Effector memory CD4-positive, alpha-beta T cell (primary cell): ENCODE results near the gene SH3PXD2B.

ENCODE experiments used
- DNase-seq, 3 donors: peaks; one replicate each; pipeline ENCODE4 v3.0.0-alpha.2; 2020
- H3K27ac ChIP-seq: 2 replicates; pipeline ENCODE4 v1.7.0; 2013; ENCODE audit warnings: mild to moderate bottlenecking, low read length, moderate library complexity; ENCODE audit not compliant: insufficient read depth, poor library complexity, severe bottlenecking
- H3K27me3 ChIP-seq: replicated peaks from 2 replicates; pipeline ENCODE4 v1.7.0; 2013; ENCODE audit warnings: mild to moderate bottlenecking, low read length; ENCODE audit not compliant: insufficient read depth, control insufficient read depth, poor library complexity, severe bottlenecking
- H3K36me3 ChIP-seq: 2 replicates; pipeline ENCODE4 v1.7.0; 2013; ENCODE audit warnings: mild to moderate bottlenecking, low read length, moderate library complexity; ENCODE audit not compliant: control insufficient read depth, insufficient read depth
- H3K4me1 ChIP-seq: 2 replicates; pipeline ENCODE4 v1.7.0; 2013; ENCODE audit warnings: low read length, mild to moderate bottlenecking; ENCODE audit not compliant: control insufficient read depth, insufficient read depth, poor library complexity, severe bottlenecking
- H3K4me3 ChIP-seq: 2 replicates; pipeline ENCODE4 v1.7.0; 2013; ENCODE audit warnings: low read length, low read depth, mild to moderate bottlenecking; ENCODE audit not compliant: insufficient read depth, poor library complexity, severe bottlenecking
- H3K9me3 ChIP-seq: 2 replicates; pipeline ENCODE4 v1.7.0; 2013; ENCODE audit warnings: mild to moderate bottlenecking, low read length, moderate library complexity; ENCODE audit not compliant: control insufficient read depth

The SH3PXD2B gene

GRCh38 chr5:172437445-172438318, 16.6 kb downstream of the SH3PXD2B start:
- no peak for DNase-seq
- Histone ChIP-seq H3K4me3 (no peak overlapping the region), H3K27me3 (no peaks in the 10 kb centered on the region), H3K4me1 (no peaks in the 10 kb centered on the region), H3K36me3 (no peaks in the 10 kb centered on the region), H3K27ac (no peak overlapping the region), H3K9me3 (no peaks in the 10 kb centered on the region)

GRCh38 chr5:172436879-172437369, 17.4 kb downstream of the SH3PXD2B start:
- H3K9me3 ChIP-seq: no peaks in the 10 kb centered on the region
- DNase-seq: no peak
- no peak overlapping the region for H3K4me3 ChIP-seq
- H3K36me3 ChIP-seq: no peaks in the 10 kb centered on the region
- no peaks in the 10 kb centered on the region for H3K27me3 ChIP-seq
- H3K27ac ChIP-seq: no peak overlapping the region
- H3K4me1 ChIP-seq: no peaks in the 10 kb centered on the region

- H3K4me3 ChIP-seq: no peak overlapping the region
- H3K27me3 ChIP-seq: no peaks in the 10 kb centered on the region
- H3K4me1 ChIP-seq: no peaks in the 10 kb centered on the region
- H3K27ac ChIP-seq: no peak overlapping the region
- H3K9me3 ChIP-seq: no peaks in the 10 kb centered on the region
- H3K36me3 ChIP-seq: no peaks in the 10 kb centered on the region
- DNase-seq: no peak
Observed at GRCh38 chr5:172436078-172436878, 18.0 kb downstream of the SH3PXD2B start.

GRCh38 chr5:172435362-172436077, 18.8 kb downstream of the SH3PXD2B start:
- Histone ChIP-seq H3K27ac (no peak overlapping the region), H3K4me1 (no peaks in the 10 kb centered on the region), H3K9me3 (no peaks in the 10 kb centered on the region), H3K36me3 (no peaks in the 10 kb centered on the region), H3K4me3 (no peak overlapping the region), H3K27me3 (no peaks in the 10 kb centered on the region)
- DNase-seq: no peak

GRCh38 chr5:172434251-172434650, 20.1 kb downstream of the SH3PXD2B start:
- Histone ChIP-seq H3K36me3 (no peaks in the 10 kb centered on the region), H3K9me3 (no peaks in the 10 kb centered on the region), H3K27me3 (no peaks in the 10 kb centered on the region), H3K4me1 (no peaks in the 10 kb centered on the region), H3K27ac (no peak overlapping the region), H3K4me3 (no peak overlapping the region)
- DNase-seq: no peak

- no peaks in the 10 kb centered on the region for H3K27me3 ChIP-seq
- no peaks in the 10 kb centered on the region for H3K36me3 ChIP-seq
- H3K4me1 ChIP-seq: no peaks in the 10 kb centered on the region
- H3K27ac ChIP-seq: no peak overlapping the region
- H3K9me3 ChIP-seq: no peaks in the 10 kb centered on the region
- no peak overlapping the region for H3K4me3 ChIP-seq
- no peak for DNase-seq
Observed at GRCh38 chr5:172433513-172433912, 20.8 kb downstream of the SH3PXD2B start.

GRCh38 chr5:172433071-172433470, 21.3 kb downstream of the SH3PXD2B start:
- Histone ChIP-seq H3K9me3 (no peaks in the 10 kb centered on the region), H3K27me3 (no peaks in the 10 kb centered on the region), H3K27ac (no peak overlapping the region), H3K4me1 (no peaks in the 10 kb centered on the region), H3K4me3 (no peak overlapping the region), H3K36me3 (no peaks in the 10 kb centered on the region)
- DNase-seq: no peak

- Histone ChIP-seq H3K27me3 (no peaks in the 10 kb centered on the region), H3K9me3 (no peaks in the 10 kb centered on the region), H3K36me3 (no peaks in the 10 kb centered on the region), H3K27ac (no peak overlapping the region), H3K4me1 (no peaks in the 10 kb centered on the region), H3K4me3 (no peak overlapping the region)
- DNase-seq: no peak
Observed at GRCh38 chr5:172430354-172430753, 24.0 kb downstream of the SH3PXD2B start.

GRCh38 chr5:172429201-172429940, 25.0 kb downstream of the SH3PXD2B start:
- Histone ChIP-seq H3K27me3 (no peaks in the 10 kb centered on the region), H3K4me3 (no peak overlapping the region), H3K9me3 (no peaks in the 10 kb centered on the region), H3K27ac (no peak overlapping the region), H3K36me3 (no peaks in the 10 kb centered on the region), H3K4me1 (no peaks in the 10 kb centered on the region)
- no peak for DNase-seq
